Common myeloid progenitor, CD34-positive (primary cell): Measurements from ENCODE around the gene MICALL1.

Source experiments
- CTCF ChIA-PET: fragments of 350-600 bp; sonication (Branson Sonifier 250); formaldehyde crosslinking; loops from one replicate; lab custom pipeline; 2021; ENCODE audit warnings: antibody characterized with exemption; lab: Charles Lee
- POLR2A ChIA-PET: fragments of 350-600 bp; sonication (Branson Sonifier 250); formaldehyde crosslinking; loops from one replicate; lab custom pipeline; 2021; ENCODE audit warnings: antibody characterized with exemption; lab: Charles Lee
- DNase-seq, 3 donors: peaks; one replicate each; pipeline versions ENCODE4 v3.0.0 to v3.0.0-alpha.2; 2013
- H3K27ac ChIP-seq, 2 experiments: 1 replicate in 1 of 2; 2 replicates in 1 of 2; pipeline ENCODE4 v1.7.0; 2013; ENCODE audit warnings: inconsistent platforms in 2 of 2, low read length in 2 of 2, mild to moderate bottlenecking in 2 of 2, low read depth in 1 of 2, moderate library complexity in 1 of 2; ENCODE audit not compliant: severe bottlenecking in 2 of 2, insufficient read depth in 1 of 2, poor library complexity in 1 of 2
- H3K27me3 ChIP-seq, 5 experiments: replicated peaks in 2 of 5; 1 replicate in 3 of 5; 2 replicates in 2 of 5; pipeline versions ENCODE4 v1.6.1 to v1.7.0; 2013; ENCODE audit warnings: low read length in 4 of 5, mild to moderate bottlenecking in 2 of 5, moderate library complexity in 2 of 5, inconsistent platforms in 1 of 5; ENCODE audit not compliant: insufficient read depth in 5 of 5, control insufficient read depth in 4 of 5
- H3K36me3 ChIP-seq, 4 experiments: 1 replicate in 2 of 4; 2 replicates in 2 of 4; pipeline versions ENCODE4 v1.6.1 to v1.7.0; 2013; ENCODE audit warnings: low read length in 3 of 4, control low read depth in 1 of 4, mild to moderate bottlenecking in 1 of 4; ENCODE audit not compliant: control insufficient read depth in 4 of 4, insufficient read depth in 4 of 4
- H3K4me1 ChIP-seq, 4 experiments: 1 replicate in 3 of 4; 2 replicates in 1 of 4; pipeline versions ENCODE4 v1.6.1 to v1.7.1; 2013; ENCODE audit warnings: low read length in 3 of 4, mild to moderate bottlenecking in 3 of 4, control low read depth in 1 of 4, inconsistent platforms in 1 of 4, moderate library complexity in 1 of 4; ENCODE audit not compliant: control insufficient read depth in 4 of 4, insufficient read depth in 4 of 4; ENCODE audit errors: control extremely low read depth in 1 of 4
- H3K4me3 ChIP-seq, 7 experiments: 1 replicate in 4 of 7; 2 replicates in 3 of 7; pipeline versions ENCODE4 v1.5.1 to v1.7.0; 2013; ENCODE audit warnings: mild to moderate bottlenecking in 7 of 7, low read length in 6 of 7, moderate library complexity in 6 of 7, inconsistent platforms in 2 of 7, low read depth in 2 of 7, control low read depth in 1 of 7; ENCODE audit not compliant: insufficient read depth in 4 of 7, control insufficient read depth in 1 of 7; ENCODE audit errors: extremely low read depth in 1 of 7
- H3K9me3 ChIP-seq, 5 experiments: 1 replicate in 4 of 5; 2 replicates in 1 of 5; pipeline versions ENCODE4 v1.6.1 to v1.7.1; 2013; ENCODE audit warnings: low read length in 4 of 5, mild to moderate bottlenecking in 2 of 5, inconsistent platforms in 1 of 5, low read depth in 1 of 5, moderate library complexity in 1 of 5; ENCODE audit not compliant: control insufficient read depth in 4 of 5, insufficient read depth in 2 of 5; ENCODE audit errors: control extremely low read depth in 1 of 5
- WGBS: methylation state at CpG from one replicate; pipeline ENCODE4 v1.1.5; 2013; ENCODE audit not compliant: insufficient coverage; 5-methylcytosine and 5-hydroxymethylcytosine counted together

MICALL1 gene

DNA sequence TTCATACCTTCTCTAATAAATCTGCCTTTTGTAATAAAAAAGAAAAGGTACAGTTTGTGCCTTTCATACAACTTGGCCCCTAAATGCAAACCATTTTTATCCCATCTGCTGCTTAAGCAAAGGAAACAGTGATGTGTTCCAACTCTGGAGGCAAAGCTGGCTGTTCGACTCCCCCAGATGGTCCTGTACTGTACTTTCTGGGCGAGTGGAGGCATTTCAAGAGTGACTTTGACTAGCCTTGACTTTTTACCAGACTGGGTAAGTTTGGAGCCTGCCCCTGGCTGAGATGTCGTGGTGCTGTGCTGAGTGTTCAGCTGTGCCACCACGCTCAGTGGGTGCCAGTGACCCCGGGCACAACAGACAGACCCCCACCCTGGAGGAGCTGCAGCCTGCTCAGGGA is 10.2 kb downstream of the MICALL1 start:
- WGBS: 88% methylated on average over 4 of the region's 5 CpGs

DNA sequence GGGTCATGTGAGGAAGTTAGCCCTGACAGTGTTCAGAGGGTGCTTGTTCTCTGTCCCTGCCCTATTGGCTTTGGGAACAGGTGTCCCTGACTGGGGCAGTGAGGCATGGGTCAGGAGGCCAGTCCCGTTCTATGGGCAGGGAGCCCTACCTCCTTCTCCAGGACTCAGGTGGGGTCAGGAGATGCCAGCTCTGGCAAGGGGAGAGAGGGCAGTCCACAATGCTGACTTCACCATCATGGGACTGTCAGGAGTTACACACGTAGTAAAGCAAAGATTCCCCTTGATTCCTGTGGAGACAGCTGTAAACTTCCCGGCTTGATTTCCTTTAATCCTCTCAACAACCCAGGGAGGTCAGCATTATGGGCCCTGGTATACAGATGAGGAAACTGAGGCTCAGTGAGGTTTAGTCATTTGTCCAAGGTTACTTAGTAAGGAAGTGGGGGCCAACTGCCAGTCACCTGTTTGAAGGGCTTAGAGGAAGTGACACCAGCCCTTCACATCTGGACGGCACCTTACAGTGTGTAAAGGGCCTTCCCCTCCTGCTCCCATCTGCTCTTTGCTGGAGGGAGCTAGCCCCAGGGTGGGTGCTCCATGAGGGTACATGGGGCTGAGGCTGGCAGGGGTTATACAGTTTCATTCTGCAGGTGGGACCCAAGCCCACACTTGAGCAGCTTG is 11.9 kb downstream of the MICALL1 start:
- no peak for DNase-seq
- 100% methylated on average over 2 of the region's 4 CpGs for WGBS
- Histone ChIP-seq H3K27ac (no peak overlapping the region), H3K4me3 (no peak overlapping the region), H3K9me3 (no peaks in the 10 kb centered on the region), H3K36me3 (peaks cover 10 to 48% (median 35%) of the 10 kb centered on the region in 4 experiments), H3K4me1 (peaks cover 5 to 19% (median 9%) of the 10 kb centered on the region in 4 experiments), H3K27me3 (no peaks in the 10 kb centered on the region)
- CTCF ChIA-PET: interaction anchor here (1.5 kb wide), 1 partner anchor 19 kb away, joined by 4 read pairs; no protein-coding TSS in a partner anchor
- POLR2A ChIA-PET: no interaction called here

More for the DNA sequence above, 10.2 kb downstream of the MICALL1 start:
- CTCF ChIA-PET: interaction anchor here (0.8 to 1.5 kb wide), 5 partner anchors 10 to 98 kb away, joined by 3 to 5 read pairs (median 4); partner anchors contain the start of gene MICALL1
- peaks cover 12 to 50% (median 36%) of the 10 kb centered on the region in 4 experiments for H3K36me3 ChIP-seq
- no peak for DNase-seq
- peaks cover 5 to 19% (median 9%) of the 10 kb centered on the region in 4 experiments for H3K4me1 ChIP-seq
- POLR2A ChIA-PET: no interaction called here
- H3K9me3 ChIP-seq: no peaks in the 10 kb centered on the region
- H3K27me3 ChIP-seq: no peaks in the 10 kb centered on the region
- H3K4me3 ChIP-seq: no peak overlapping the region
- no peak overlapping the region for H3K27ac ChIP-seq

DNA sequence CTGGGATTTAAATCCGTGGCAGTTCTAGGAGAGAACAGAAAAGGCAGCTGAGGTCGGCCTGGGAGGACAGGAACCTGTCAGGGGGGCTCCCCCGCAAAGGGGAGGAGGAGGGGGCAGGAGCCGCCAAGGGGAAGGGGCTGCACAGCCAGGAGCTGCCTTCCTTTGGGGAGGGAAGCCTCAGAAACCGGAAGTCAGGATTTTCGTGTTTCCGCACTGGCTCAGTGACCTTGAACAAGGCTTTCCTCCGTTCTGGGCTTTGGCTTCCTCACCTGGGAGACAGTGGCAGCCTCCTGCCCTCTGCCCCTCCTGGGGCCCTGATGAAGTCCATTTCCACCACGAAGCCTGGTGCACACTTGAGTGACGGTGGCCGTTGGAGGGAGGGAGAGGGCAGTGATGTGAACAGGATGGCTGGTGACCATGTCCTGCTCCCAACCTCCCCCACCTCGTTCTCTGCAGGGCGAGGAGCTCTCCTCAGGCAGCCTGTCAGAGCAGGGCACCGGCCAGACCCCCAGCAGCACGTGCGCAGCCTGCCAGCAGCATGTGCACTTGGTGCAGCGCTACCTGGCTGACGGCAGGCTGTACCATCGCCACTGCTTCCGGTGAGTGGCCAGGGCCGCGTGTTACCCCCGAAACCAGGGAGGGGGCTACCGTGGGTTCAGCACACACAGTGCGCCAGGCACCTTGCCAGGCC is 12.6 kb downstream of the MICALL1 start:
- 94% methylated on average over 19 of the region's 25 CpGs for WGBS

DNA sequence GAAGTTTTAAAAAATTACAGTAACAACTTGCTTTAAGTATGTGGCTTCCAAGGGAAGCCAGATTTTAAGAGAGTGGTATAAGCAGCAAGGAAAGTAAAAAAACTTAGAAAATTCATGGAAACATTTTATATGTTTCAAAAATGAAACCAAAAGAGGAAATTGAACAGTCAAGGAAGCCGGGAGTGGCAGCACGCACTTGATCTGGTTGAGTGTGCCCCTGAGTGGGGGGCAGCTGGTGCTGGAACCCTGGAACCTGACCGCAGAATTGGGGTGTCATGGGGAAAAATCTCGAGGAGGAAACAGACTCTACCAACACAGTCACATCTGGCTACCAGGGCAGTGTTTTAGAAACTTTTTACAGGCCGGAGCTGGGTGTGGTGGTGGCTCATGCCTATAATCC is 14.0 kb downstream of the MICALL1 start:
- Histone ChIP-seq H3K27me3 (no peaks in the 10 kb centered on the region), H3K36me3 (peaks cover 6 to 55% (median 36%) of the 10 kb centered on the region in 4 experiments), H3K27ac (peak overlapping the region; percentile 58 to 76), H3K4me3 (peak overlapping the region in 4 of 7 experiments; percentile 2 to 71 (median 59)), H3K4me1 (peaks cover 5 to 19% (median 9%) of the 10 kb centered on the region in 4 experiments), H3K9me3 (no peaks in the 10 kb centered on the region)
- WGBS: 5% methylated on average over 4 of the region's 5 CpGs
- CTCF ChIA-PET: interaction anchor here (0.6 to 1.9 kb wide), 3 partner anchors 10 to 488 kb away, joined by 4 to 5 read pairs (median 4); no protein-coding TSS in a partner anchor
- POLR2A ChIA-PET: no interaction called here
- peak; percentile 31 to 79 (median 72) for DNase-seq

More for the DNA sequence above, 12.6 kb downstream of the MICALL1 start:
- Histone ChIP-seq H3K4me1 (peaks cover 5 to 19% (median 9%) of the 10 kb centered on the region in 4 experiments), H3K4me3 (no peak overlapping the region), H3K9me3 (no peaks in the 10 kb centered on the region), H3K27me3 (no peaks in the 10 kb centered on the region), H3K36me3 (peaks cover 6 to 45% (median 34%) of the 10 kb centered on the region in 4 experiments), H3K27ac (no peak overlapping the region)
- peak in 1 of 3 donors; percentile 18 for DNase-seq
- CTCF ChIA-PET: no interaction called here
- POLR2A ChIA-PET: no interaction called here

DNA sequence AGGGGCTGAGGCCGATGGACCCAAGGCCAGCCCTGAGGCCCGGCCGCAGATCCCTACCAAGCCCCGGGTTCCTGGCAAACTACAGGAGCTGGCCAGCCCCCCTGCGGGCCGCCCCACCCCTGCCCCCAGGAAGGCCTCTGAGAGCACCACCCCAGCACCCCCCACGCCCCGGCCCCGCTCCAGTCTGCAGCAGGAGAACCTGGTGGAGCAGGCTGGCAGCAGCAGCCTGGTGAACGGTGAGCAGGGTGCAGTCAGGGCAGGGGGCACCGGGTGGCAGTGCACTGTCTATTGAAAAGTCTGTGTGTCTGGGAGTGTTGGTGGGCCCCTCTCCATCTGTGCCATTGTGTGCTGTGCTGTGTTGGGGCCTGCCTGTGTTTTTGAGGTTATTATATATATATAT is 16.1 kb downstream of the MICALL1 start:
- no peaks in the 10 kb centered on the region for H3K9me3 ChIP-seq
- no peaks in the 10 kb centered on the region for H3K27me3 ChIP-seq
- peaks cover 5 to 19% (median 9%) of the 10 kb centered on the region in 4 experiments for H3K4me1 ChIP-seq
- H3K27ac ChIP-seq: no peak overlapping the region
- ChIA-PET POLR2A (no interaction called here), CTCF (no interaction called here)
- peaks cover 4 to 62% (median 40%) of the 10 kb centered on the region in 4 experiments for H3K36me3 ChIP-seq
- H3K4me3 ChIP-seq: no peak overlapping the region
- 96% methylated on average over 8 of the region's 11 CpGs for WGBS
- DNase-seq: peak in 2 of 3 donors; percentile 61 to 81

DNA sequence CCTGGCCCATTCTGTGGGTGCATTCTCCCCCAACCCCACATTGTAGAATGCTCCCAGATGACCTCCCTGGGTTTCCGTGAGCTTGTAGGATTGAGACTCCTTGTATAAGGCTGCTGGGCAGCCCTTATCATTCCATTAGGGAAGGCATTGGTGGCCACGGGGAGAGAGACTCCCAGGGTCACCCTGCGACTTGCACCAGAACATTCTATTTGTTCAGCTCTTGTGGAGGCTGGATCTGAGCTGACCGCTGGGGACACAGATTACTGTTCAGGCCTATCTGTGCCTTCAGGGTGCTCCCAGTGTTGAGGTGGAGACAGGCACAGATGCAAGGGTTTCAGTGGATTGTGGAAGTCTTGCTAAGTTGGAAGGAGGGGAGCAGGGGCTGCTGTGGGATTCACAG is 17.8 kb downstream of the MICALL1 start:
- H3K4me1 ChIP-seq: peaks cover 5 to 11% (median 7%) of the 10 kb centered on the region in 4 experiments
- no peaks in the 10 kb centered on the region for H3K9me3 ChIP-seq
- no peaks in the 10 kb centered on the region for H3K27me3 ChIP-seq
- WGBS: 96% methylated on average over 4 of the region's 4 CpGs
- no peak overlapping the region for H3K27ac ChIP-seq
- ChIA-PET POLR2A (no interaction called here), CTCF (interaction anchor here (1.0 to 1.6 kb wide), 4 partner anchors 9 to 60 kb away, joined by 3 to 9 read pairs (median 4); partner anchors contain the start of gene MICALL1)
- peaks cover 6 to 54% (median 37%) of the 10 kb centered on the region in 4 experiments for H3K36me3 ChIP-seq
- no peak overlapping the region for H3K4me3 ChIP-seq
- no peak for DNase-seq
